IMR-90 (cell line): ENCODE results near the gene SLC26A2. TPM values are rescaled to one million over a fixed set of nuclear protein-coding genes. Genes with fewer than 3 reads are reported as not detected.

Experiments
- ATAC-seq: fragments of 200-7000 bp; cut with Tn5 transposase; 2 replicates; pipeline ENCODE4 v1.9.1; 2020; ENCODE audit warnings: low read depth, mild to moderate bottlenecking, moderate library complexity
- BruUV-seq: library from RNA; stranded (reverse); fragments of 400-500 nt; replicated peaks from 2 replicates; lab custom pipeline; 2021; lab: Mats Ljungman, UMichigan
- CTCF ChIA-PET: fragments of 300-600 bp; formaldehyde crosslinking; extraction: SDS; loops from one replicate; lab custom pipeline; 2021; ENCODE audit warnings: antibody characterized with exemption; lab: Yijun Ruan, JAX
- POLR2A ChIA-PET: fragments of 300-600 bp; sonication (Branson Sonifier 250); formaldehyde crosslinking; loops from one replicate; lab custom pipeline; 2022; ENCODE audit warnings: antibody characterized with exemption; ENCODE audit not compliant: unreplicated experiment; lab: Charles Lee
- DNase-seq: peaks from one replicate; pipeline ENCODE4 v3.0.0; 2013
- H2AFZ ChIP-seq: replicated peaks from 2 replicates; pipeline ENCODE3; 2013; ENCODE audit warnings: low read length, mild to moderate bottlenecking; ENCODE audit not compliant: poor library complexity
- H2AK5ac ChIP-seq: 2 replicates; pipeline ENCODE4 v1.6.1; 2013; ENCODE audit warnings: low read depth, low read length, inconsistent platforms
- H2AK9ac ChIP-seq: replicated peaks from 2 replicates; pipeline ENCODE3; 2013; ENCODE audit warnings: mild to moderate bottlenecking, low read depth, low read length, moderate library complexity; ENCODE audit not compliant: poor library complexity
- H2BK120ac ChIP-seq: 2 replicates; pipeline ENCODE4 v1.6.1; 2013; ENCODE audit warnings: low read depth, low read length, inconsistent platforms
- H2BK15ac ChIP-seq: 3 replicates; pipeline ENCODE4 v1.6.1; 2013; ENCODE audit warnings: low read depth, low read length, inconsistent platforms
- H2BK20ac ChIP-seq: 2 replicates; pipeline ENCODE4 v1.6.1; 2013; ENCODE audit warnings: low read depth, mild to moderate bottlenecking, inconsistent platforms, low read length, moderate library complexity
- H2BK5ac ChIP-seq: 2 replicates; pipeline ENCODE4 v1.6.1; 2013; ENCODE audit warnings: mild to moderate bottlenecking, low read depth, low read length, inconsistent platforms; ENCODE audit not compliant: poor library complexity, severe bottlenecking
- H3K14ac ChIP-seq: replicated peaks from 2 replicates; pipeline ENCODE4 v1.6.1; 2013; ENCODE audit warnings: low read depth, low read length, inconsistent platforms
- H3K18ac ChIP-seq: 2 replicates; pipeline ENCODE4 v1.6.1; 2013; ENCODE audit warnings: low read depth, low read length, control low read depth
- H3K23ac ChIP-seq: 2 replicates; pipeline ENCODE4 v1.6.1; 2013; ENCODE audit warnings: low read depth, low read length, inconsistent platforms
- H3K27ac ChIP-seq: 2 replicates; pipeline ENCODE4 v1.5.1; 2013; ENCODE audit warnings: mild to moderate bottlenecking, control low read depth, low read length; ENCODE audit not compliant: insufficient read depth
- H3K27me3 ChIP-seq: 2 replicates; pipeline ENCODE4 v1.6.1; 2013; ENCODE audit warnings: low read length; ENCODE audit not compliant: control insufficient read depth, insufficient read depth
- H3K36me3 ChIP-seq: 2 replicates; pipeline ENCODE4 v1.6.1; 2013; ENCODE audit warnings: low read length, mixed read lengths; ENCODE audit not compliant: control insufficient read depth, insufficient read depth
- H3K4ac ChIP-seq: 2 replicates; pipeline ENCODE4 v1.6.1; 2013; ENCODE audit warnings: low read depth, low read length, inconsistent platforms
- H3K4me1 ChIP-seq: 2 replicates; pipeline ENCODE4 v1.6.1; 2013; ENCODE audit warnings: low read length, mixed read lengths; ENCODE audit not compliant: control insufficient read depth, insufficient read depth
- H3K4me2 ChIP-seq: 2 replicates; pipeline ENCODE4 v1.6.1; 2013; ENCODE audit warnings: low read depth, mild to moderate bottlenecking, control low read depth, low read length, moderate library complexity
- H3K4me3 ChIP-seq: 2 replicates; pipeline ENCODE4 v1.5.1; 2013; ENCODE audit warnings: low read depth, mild to moderate bottlenecking, control low read depth, low read length, moderate library complexity; ENCODE audit not compliant: insufficient read depth
- H3K56ac ChIP-seq: 2 replicates; pipeline ENCODE4 v1.6.1; 2013; ENCODE audit warnings: low read length, inconsistent platforms; ENCODE audit not compliant: insufficient read depth; ENCODE audit errors: extremely low read depth
- H3K79me1 ChIP-seq, 2 experiments: 2 replicates each; pipeline ENCODE4 v1.6.1; 2013; ENCODE audit warnings: low read length in 2 of 2, inconsistent platforms in 1 of 2, low read depth in 1 of 2
- H3K9ac ChIP-seq: 2 replicates; pipeline ENCODE4 v1.6.1; 2013; ENCODE audit warnings: low read depth, low read length, control low read depth
- H3K9me1 ChIP-seq: 2 replicates; pipeline ENCODE4 v1.6.1; 2013; ENCODE audit warnings: low read length, inconsistent platforms; ENCODE audit not compliant: insufficient read depth
- H3K9me3 ChIP-seq: 2 replicates; pipeline ENCODE4 v1.6.1; 2013; ENCODE audit warnings: low read length; ENCODE audit not compliant: control insufficient read depth, insufficient read depth
- H4K20me1 ChIP-seq: 2 replicates; pipeline ENCODE4 v1.6.1; 2013; ENCODE audit warnings: low read length, inconsistent platforms; ENCODE audit not compliant: insufficient read depth
- H4K5ac ChIP-seq: 2 replicates; pipeline ENCODE4 v1.6.1; 2013; ENCODE audit warnings: mild to moderate bottlenecking, low read depth, low read length, control low read depth
- H4K8ac ChIP-seq, 2 experiments: 2 replicates each; pipeline ENCODE4 v1.6.1; 2013; ENCODE audit warnings: low read depth in 2 of 2, low read length in 2 of 2, control low read depth in 1 of 2, inconsistent platforms in 1 of 2
- H4K91ac ChIP-seq: 2 replicates; pipeline ENCODE4 v1.6.1; 2013; ENCODE audit warnings: low read depth, low read length, inconsistent platforms; ENCODE audit not compliant: insufficient read depth
- RAD21 ChIP-seq: IDR thresholded peaks from 2 replicates; pipeline ENCODE4 v1.6.1; 2012; ENCODE audit warnings: low read length, improper control_type of control experiment
- WGBS, 2 experiments: methylation state at CpG; one replicate each; pipeline versions ENCODE4 v1.1.5 to v1.1.7; 2013; ENCODE audit warnings: missing lambda C conversion rate in 2 of 2; ENCODE audit not compliant: insufficient read length in 1 of 2; ENCODE audit errors: extremely low coverage in 2 of 2; 5-methylcytosine and 5-hydroxymethylcytosine counted together
- dilution Hi-C: fragments of 300-500 bp; cut with HindIII; formaldehyde crosslinking; loops from one replicate; pipeline ENCODE4 v1.14.3; 2018; ENCODE audit warnings: low sequenced_read_pairs; ENCODE audit not compliant: unreplicated experiment
- in situ Hi-C: fragments of 300-500 bp; cut with MboI; formaldehyde crosslinking; loops from 3 replicates; pipeline ENCODE4 v1.14.3; 2019; ENCODE audit warnings: low sequenced_read_pairs, inconsistent platforms, mixed read lengths
- intact Hi-C: fragments of 100-400 bp; cut with micrococcal nuclease; formaldehyde crosslinking; loops from 2 replicates; pipeline ENCODE4 v1.10.0; 2022
- polyA plus RNA-seq, 3 experiments: library from polyadenylated mRNA; depleted of rRNA; stranded (reverse); fragments of >200 nt; gene quantifications; 2 replicates each; pipeline ENCODE4 v1.2.3, GENCODE V29; 2012; ENCODE audit warnings: low replicate concordance in 1 of 3
- total RNA-seq: library from RNA; depleted of rRNA; stranded (reverse); fragments of >200 nt; gene quantifications from 2 replicates; pipeline ENCODE4 v1.2.3, GENCODE V29; 2012

Gene SLC26A2
- total and polyA plus RNA-seq, 2 of the 4 experiments (the other 2 are of a cell fraction), result 2.2 to 9.9 TPM

GRCh38 chr5:149924486-149924885 lies 36.1 kb upstream of the SLC26A2 start:
- Histone ChIP-seq H2BK120ac (no peak overlapping the region), H4K20me1 (no peaks in the 10 kb centered on the region), H3K4me1 (peaks cover 3% of the 10 kb centered on the region; the same call in 1 of the 2 replicates), H3K4ac (no peak overlapping the region), H2AK5ac (no peak overlapping the region), H4K8ac (no peak overlapping the region), H2BK15ac (no peak overlapping the region), H3K9me1 (no peaks in the 10 kb centered on the region), H2AK9ac (no peak overlapping the region), H3K27ac (no peak overlapping the region), H3K23ac (no peak overlapping the region), H3K9ac (no peak overlapping the region), H3K36me3 (no peaks in the 10 kb centered on the region), H2AFZ (peak overlapping the region; percentile 26), H3K4me2 (no peak overlapping the region; the same call in 1 of the 2 replicates), H3K4me3 (no peak overlapping the region), H2BK20ac (no peak overlapping the region), H3K79me1 (no peaks in the 10 kb centered on the region), H2BK5ac (no peak overlapping the region), H3K14ac (no peak overlapping the region), H3K27me3 (no peaks in the 10 kb centered on the region; the same call in none of the 2 replicates), H3K18ac (no peak overlapping the region), H4K91ac (no peak overlapping the region), H3K56ac (no peak overlapping the region), H4K5ac (no peak overlapping the region), H3K9me3 (no peaks in the 10 kb centered on the region)
- ChIA-PET CTCF (interaction anchor here (1.2 kb wide), 1 partner anchor 39 kb away, joined by 3 read pairs; no protein-coding TSS in a partner anchor), POLR2A (no interaction called here)
- no peak for TF ChIP-seq RAD21
- in situ Hi-C loops, result no loop called here
- intact Hi-C loops, result no loop called here
- no TSS peak for BruUV-seq
- ATAC-seq (peak; percentile 86), DNase-seq (peak; percentile 83)
- whole genome bisulfite sequencing, 2 experiments, result 100% methylated on average over 1 of the region's 5 CpGs; no CpG with 5 or more reads in 1 of the 2 experiments
- dilution Hi-C loops, result no loop called here
